HG02642 (cell line): Measurements from ENCODE around the gene SMG1.
"Not testable (repeated sequence)": the region's sequence is repeated elsewhere in the genome, so short reads cannot be mapped to it uniquely, and the experiment has no call there.

Source experiments
- ATAC-seq: cut with Tn5 transposase; IDR thresholded peaks from one replicate; pipeline ENCODE4 v1.9.1; 2021; ENCODE audit warnings: mild to moderate bottlenecking; ENCODE audit not compliant: unreplicated experiment, poor library complexity

The SMG1 gene

DNA sequence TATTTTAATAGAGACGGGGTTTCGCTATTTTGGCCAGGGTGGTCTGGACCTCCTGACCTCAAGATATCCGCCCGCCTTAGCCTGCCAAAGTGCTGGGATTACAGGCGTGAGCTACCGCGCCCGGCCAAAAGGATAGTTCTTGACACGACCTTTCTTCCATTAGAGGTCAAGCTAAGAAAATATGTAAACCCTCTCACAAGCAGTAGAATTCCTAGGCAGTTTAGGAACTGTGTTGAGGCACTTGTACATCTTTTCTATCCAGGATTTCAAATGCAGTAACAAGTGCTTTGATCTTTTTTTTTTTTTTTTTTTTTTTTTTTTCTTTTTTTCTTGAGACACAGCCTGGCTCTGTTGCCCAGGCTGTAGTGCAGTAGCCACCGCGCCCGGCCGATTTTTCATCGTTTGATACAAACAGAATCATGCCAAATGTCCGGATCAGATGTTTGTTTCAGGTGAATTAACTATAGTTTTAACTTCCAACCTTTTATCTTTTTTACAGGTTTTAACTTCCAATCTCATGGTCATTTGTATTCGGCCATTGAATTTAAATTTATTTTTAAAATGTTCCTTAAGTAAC is 123.4 kb downstream of the SMG1 start:
- no peak for ATAC-seq

DNA sequence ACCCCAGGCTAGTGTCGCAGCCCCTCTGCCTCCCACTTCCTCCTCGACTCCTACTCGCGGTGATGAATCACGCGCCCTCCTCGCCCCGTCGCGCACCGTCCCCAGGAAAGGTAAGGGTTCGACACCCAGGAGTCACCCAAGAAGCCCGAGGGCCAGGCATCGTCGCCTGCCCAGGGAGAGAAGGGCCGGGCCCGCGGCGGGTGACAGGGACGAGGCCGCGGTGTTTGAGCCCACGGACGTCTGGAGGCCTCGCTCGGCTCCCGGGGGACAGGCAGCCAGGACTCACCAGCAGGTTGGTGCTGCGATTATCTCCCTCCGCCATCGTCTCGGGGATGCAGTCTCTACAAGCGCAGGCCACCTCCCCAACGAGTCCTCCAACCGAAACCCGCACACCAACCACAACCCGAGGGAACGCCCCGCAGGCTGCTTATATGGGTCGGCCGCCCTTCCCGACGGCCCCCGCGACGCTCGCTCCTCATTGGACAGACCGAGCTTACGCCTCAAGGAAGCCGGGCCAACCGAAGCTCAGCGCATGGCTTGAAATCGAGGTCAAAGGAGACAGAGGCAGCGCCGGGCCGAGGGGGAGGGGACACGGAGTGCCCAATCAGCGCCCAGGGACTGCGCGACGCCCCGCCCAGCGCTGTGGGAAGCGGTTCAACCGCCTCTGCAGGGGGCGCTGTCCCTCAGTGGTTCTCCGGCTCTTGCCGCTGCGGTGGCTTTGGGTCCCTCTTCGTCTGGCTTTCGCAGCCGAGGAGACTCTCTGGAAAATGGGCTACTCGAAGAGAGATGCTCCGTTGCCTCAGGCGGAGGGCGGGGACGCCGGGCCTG is 124.8 kb downstream of the SMG1 start, which contains the start of gene ARL6IP1:
Gene ARL6IP1, minus strand, starts transcription at position 405 of the 828 bp plus-strand sequence. Its CDS starts 83 bp downstream, at position 322.
- peak; percentile 97 for ATAC-seq

DNA sequence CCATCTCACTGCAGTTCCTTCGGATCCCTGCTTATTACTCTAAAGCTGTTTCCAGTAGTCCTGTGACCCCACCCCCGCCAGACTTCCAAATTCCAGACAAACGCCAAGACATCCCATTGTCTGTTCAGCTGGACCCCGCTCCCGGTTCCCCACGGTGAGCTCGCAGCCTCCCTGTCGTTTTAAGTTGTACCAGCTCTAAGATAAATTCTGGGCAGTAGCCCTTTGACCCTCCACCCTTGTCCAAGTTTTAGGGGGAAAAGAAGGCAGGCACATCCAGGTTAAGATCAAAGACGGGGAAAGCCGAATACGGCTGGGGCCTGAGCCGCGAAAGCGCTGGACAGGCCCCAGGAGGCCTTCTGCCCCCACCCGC is 125.4 kb downstream of the SMG1 start:
- no peak for ATAC-seq

DNA sequence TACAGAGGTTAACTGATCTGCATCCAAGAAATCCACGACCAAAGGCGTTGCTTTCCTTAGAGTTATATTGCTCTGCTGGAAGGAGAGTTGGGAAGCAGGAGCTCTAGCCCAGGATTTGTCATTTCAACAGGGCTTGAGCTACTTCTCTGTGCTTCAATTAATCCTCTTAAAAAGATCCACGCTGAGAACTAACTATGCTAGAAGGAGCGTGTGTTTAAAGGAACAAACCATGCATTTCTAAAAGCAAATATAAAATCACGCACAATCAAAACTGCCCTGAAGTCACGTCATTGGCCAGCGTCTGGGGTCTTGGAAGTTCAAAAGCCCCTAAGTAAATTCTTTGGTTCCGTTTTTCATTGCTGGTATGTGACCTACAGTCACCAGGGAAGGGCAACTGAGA is 125.9 kb downstream of the SMG1 start:
- ATAC-seq, result no peak

DNA sequence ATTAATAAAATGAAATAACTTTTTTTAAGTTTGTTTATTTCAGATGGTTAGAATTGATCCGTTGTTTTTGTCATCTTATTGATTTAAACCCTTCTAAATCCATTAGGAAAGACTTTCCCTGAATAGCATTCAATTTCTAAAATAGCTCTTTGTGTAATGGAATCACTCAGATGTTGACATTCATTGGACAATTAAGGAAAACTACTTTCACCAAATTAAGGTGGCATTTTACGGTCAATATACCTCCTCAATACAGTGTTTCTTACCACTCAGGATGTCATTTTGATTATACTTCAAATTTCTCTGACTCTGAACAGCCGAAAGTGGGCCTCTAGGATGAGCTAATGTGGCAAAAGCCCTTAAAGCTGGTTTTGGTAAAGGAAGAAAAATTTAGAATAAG is 126.7 kb downstream of the SMG1 start:
- ATAC-seq, result no peak

DNA sequence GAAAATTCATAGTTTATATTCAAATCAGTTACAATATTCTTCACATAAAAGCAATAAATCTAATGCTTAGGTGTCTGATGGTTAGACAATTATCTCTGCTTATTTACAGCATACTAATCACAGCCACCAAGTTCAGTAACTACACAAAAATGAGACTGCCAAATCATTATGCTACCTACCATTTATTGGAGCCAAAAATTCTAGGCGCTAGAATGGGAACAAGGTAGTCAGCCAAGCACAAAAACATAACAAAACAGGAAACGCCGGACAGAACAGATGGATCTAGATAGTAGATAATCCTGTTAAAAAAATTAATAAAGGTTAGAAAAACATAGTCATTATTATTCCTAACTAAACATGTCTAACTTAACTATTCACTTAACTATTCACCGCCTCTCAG is 128.5 kb downstream of the SMG1 start:
- ATAC-seq, result no peak

DNA sequence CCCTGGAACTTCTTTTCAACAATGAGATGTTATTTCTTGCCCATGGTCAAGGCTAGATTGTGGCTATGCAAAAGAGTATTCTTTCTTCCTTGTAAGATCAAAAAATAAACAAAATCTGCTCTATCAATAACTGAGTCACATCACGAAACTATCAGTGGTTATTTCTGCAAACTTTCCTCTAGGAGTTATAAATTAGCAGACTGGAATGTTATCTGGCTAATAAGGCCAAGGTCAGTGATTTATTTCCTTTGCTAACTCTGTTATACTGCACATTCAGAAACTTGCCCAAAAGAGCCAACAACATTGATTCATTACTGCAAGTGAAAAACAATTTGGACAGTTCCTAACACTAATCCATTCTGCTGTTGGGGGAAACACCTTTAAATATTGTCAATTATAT is 129.8 kb downstream of the SMG1 start:
- no peak for ATAC-seq

DNA sequence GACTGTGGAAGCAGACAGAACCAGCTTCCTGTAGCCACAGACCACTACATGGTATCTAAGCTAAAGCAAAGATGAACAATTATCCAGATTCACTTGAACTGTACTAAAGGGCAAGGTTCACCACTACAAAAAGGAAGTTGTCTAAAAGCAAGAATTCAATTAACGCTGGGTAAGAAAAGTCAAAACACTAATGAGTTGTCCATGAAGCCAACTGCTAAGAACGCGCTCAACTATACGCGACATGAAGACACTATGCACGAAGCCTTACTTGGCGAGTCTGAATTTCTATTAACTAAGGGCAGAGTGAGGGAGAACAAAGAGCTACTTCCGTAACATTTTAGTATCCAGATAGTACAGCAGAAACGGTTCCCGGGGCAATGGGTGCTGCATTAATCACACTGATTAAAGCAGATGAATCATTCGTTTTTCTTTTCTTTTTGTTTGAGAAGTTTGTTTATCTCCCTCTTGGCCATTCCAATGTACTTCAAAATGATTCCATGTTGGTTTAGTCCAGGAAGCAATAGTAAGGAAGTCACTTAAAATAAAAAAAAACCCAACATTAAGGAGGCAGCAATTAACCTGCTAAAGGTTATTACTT is 133.3 kb downstream of the SMG1 start:
- ATAC-seq, result no peak

DNA sequence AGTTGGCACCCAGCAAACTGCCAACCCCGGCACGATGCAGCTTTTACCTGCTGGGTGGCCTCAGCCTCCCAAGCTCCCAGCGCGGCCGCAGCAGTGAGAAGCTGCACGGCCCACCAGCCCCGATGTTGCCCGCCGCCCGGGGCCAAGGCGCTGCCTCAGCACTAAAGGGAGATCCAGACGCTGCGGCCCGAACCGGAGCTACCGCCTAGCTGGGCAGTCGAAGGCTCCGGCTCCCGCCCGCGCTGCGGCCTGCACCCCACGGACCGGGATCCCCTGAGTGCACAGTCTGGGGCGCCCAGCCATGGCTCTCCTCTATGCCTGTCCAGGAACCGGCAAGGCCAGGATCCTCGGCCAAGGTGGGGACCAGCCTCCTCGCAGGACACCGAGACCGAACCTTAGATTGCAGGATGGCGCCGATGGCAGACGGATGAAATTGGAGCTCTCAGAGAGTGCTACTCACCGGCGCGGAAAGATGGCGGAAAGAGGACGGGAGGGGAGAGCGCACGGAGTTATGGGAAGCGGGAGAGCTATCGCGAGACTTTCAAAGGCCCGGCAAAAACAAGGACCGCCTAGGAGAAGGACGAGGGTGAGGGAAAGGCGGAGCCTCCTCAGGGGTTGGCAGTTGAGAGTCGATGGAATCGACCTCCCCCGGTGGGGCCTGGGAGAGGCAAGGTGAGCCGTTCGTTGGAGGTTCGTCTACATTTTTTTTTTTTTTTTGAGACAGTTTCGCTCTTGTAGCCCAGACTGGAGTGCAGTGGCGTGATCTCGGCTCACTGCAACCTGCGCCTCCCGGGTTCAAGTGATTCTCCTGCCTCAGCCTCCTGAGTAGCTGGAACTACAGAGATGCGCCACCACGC is 136.1 kb downstream of the SMG1 start, which contains the start of gene RPS15A:
Gene RPS15A, minus strand, starts transcription at position 485 of the 857 bp plus-strand sequence. CDS start 1,221 bp downstream, outside the sequence.
- ATAC-seq, result peak; percentile 90

DNA sequence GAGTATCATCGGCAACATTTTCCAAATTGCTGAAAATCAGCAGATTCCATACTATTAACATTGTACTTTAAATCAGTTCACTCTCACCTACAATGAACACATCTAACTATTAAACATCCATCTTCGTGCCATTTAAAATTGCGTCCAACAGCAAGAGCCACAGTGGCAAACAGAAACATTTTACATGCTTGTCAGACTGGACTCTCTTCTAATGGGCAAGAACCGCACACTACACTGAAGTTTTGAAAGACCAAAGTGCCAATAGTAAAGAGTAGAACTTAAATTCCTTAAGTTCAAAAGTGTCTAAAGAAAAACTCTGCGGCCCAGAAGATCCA is 136.7 kb downstream of the SMG1 start:
- ATAC-seq, result no peak

DNA sequence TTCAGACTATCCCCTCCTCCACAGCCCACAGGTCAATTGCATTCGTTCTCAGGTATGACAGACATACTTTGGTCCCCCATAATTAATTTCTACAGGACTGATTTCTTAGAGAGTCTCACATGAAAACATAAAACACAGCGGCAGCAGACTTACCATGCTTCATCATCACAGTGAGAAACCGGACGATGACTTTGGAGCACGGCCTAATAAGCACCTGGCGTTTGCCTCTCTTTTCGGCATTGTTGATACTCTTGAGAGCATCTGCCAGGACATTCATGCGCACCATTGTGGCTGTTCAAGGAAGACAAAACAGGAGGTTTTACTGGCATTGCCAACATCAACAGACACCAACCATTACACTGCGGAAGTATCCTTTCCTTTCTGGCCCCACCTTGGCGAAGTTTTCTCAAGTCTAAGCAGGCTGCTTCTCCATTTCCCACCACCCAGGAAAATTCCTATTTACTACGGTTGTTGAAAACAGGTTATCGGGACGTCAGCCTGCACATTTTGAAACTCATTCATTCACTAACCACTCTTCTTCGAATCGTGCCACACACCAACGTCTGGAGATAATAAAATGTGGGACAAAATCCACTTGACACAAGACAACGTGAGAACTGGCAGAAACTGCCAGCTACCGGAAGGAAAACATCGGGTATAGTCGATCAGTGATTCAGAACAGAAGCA is 137.2 kb downstream of the SMG1 start:
- ATAC-seq, result no peak

DNA sequence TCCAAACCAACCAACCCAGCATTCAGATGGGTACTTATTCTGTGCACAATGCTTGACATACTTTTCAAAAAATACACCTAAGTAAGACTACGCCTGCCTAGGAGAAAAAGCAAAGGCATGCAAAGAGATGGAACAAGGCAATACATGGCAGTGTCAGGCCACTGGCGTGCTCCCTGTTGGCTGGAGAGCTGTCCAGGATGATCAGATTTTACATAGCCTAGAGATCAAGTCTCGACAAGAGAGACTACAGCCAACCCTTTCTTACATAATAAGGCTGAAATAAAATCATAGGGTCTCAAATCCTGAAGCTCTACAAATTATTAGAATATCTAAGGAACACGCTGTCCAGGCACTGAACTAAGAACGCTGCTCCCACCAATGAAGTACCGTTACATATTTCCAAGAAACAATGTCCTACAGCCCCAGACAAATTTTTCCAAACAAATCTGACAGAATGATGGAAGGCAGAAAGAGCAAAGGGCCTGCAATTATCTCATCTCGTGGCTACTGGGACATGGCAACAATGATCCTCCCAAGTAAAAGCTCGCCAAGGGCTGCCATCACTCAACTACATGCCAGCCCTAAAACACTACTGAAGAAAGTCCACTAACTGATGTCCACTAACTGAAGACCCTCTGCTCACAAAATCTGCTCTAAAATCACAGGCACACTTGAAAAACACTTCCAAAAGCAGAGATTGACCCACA is 141.1 kb downstream of the SMG1 start:
- no peak for ATAC-seq

DNA sequence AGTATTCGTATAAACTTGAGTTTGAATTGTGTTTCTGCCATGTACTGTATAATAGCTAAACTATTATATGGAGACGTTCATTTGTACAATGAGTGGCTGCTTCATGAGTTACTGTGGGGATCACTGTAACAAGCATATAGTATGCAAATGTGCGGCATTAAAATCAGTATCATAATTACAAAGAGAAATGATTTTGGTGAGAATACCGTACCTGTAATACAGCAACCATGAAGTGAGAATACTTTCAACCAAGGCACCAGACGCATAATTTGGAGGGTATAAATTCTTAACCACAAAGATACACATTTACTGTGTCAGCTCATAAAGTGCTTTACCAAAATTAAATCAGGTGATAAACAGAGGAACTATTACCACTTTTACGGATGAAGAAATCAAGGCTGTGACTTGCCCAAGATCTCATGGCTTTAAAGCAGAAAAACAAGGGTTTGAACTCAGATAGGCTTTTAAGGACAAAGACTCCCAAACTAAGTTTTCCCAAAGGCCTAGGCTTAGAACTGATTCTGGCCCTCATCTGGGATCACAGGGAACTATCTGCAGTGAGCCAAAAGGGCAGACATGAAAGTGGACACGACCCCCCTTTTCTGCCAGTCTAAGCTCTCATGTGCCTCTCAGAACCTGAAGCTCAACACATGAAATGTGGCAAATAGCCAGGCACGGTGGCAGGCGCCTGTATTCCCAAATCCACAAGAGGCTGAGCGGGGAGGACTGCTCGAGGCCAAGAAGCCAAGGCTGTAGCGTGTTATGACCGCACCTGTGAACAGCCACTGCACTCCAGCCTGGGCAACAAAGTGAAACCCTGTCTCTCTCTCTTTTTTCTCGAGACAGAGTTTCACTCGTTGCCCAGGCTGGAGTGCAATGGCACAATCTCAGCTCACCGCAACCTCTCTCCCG is 142.5 kb downstream of the SMG1 start:
- ATAC-seq, result no peak

DNA sequence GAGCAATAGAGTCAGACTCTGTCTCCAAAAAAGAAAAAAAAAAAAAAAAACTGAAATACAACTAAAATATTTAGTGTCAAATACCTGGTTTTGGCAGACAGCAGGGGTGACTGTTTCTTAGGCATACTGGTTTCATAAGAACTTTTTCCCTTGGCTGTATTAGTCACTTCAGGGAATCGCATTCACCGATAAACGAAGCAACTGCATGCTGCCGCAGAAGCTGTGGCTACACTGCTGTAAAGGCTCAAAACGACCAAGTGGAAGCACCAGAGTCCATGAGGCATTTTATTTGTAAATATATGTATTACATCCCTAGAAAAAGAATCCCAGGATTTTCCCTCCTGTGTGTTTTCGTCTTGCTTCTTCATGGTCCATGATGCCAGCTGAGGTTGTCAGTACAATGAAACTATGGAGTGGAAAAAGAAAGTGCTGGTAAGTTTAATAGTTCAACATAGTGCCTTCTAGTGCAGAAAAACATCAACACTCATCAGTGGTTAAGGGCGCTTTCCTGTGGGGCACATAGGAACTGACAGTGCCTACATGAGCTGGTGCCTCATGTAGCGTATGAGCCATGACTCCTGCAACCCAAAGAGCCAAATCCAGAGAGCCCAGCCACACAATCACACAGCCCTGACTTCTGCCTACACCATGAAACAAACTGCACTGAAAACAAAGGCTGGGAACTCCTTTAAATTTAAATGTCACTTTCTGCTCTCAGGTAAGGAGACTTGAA is 143.3 kb downstream of the SMG1 start:
- ATAC-seq, result no peak

DNA sequence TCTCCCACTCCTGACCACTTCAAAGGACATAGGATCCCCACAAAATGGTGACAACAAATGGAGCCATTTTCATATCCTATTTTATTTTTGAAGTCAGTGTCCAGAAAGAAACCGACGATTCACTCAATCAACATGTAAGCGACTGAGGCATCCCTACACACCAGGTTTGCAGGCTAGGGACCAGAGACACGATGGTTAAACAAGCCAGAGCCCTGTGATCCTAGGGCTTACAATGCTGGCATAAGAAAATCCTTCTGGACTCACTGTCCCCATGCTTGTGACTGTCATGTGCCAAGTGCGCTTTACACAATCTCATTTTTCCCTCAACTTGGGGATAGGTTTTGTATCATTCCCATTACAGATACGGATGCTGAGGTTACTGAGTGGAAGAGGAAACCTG is 145.0 kb downstream of the SMG1 start:
- not testable (repeated sequence) for ATAC-seq

DNA sequence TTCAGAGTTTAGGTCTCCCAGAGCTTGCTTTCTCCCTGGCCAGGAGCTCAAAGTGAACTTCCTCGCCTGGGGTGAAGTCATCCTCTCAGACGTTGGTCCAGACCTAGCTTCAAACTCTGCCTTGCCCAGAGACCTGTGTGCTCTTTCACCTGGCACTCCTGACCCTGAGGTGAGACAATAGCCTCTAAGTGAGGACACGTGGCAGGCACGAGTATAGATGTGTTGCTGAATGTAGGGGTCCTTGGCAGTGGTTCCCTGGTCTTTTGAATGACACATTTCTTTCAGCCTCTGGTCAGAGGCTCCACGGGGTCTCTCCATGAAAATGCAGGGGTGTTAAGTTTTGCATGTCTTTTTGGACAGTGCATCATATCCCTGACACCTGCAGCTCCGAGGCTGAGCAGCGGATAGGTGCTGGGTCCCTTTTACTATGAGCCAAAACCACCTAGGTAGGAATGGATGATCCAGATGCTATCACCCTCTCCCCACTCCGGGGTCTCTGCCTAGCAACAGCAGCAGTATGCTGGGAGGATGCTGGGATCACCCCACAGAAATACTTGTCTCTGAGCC is 145.7 kb downstream of the SMG1 start:
- ATAC-seq, result not testable (repeated sequence)

DNA sequence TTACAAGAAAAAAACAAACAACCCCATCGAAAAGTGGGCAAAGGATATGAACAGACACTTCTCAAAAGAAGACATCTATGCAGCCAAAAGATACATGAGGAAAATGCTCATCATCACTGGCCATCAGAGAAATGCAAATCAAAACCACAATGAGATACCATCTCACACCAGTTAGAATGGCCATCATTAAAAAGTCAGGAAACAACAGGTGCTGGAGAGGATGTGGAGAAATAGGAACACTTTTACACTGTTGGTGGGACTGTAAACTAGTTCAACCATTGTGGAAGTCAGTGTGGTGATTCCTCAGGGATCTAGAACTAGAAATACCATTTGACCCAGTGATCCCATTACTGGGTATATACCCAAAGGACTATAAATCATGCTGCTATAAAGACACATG is 148.5 kb downstream of the SMG1 start:
- ATAC-seq, result not testable (repeated sequence)
